ENCODE results near the gene UGP2. TPM values are rescaled to one million over a fixed set of nuclear protein-coding genes. Genes with fewer than 3 reads are reported as not detected.

The UGP2 gene
- total and polyA plus RNA-seq, 4 donors: 76.2 to 723 (median 261) TPM

DNA sequence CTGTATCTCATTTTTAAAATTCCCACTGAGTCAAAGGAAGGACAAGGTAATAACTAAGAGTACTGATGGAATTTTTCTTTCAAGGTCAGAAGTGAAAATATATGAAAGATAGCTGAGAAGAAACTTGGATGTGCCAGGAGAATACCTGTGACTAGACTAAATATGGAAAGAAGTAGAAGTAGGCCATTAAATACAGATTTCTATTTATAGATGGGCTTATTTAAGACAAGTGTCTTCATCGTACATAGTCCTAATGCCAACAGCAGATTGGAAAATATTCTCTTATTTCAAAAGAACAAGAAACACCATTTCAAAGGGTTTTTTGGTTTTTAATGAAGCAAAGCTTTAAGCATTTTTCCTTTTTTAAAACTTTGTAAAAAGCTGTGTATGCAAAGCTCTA is 22.0 kb downstream of the UGP2 start:
- Histone ChIP-seq H3K36me3 (ENCODE audit: control insufficient read depth in 4 of 4, insufficient read depth in 3 of 4, low read depth in 1 of 4, low read length in 3 of 4) (peaks cover 0 to 66% (median 42%) of the 10 kb centered on the region in 4 donors), H3K4me1 (ENCODE audit: control insufficient read depth in 4 of 4, insufficient read depth in 4 of 4, low read length in 3 of 4) (peaks cover 7 to 29% (median 26%) of the 10 kb centered on the region in 4 donors), H3K9ac (ENCODE audit: low read depth in 1 of 2, low read length in 2 of 2) (no peak overlapping the region), H3K9me3 (ENCODE audit: control insufficient read depth in 4 of 4, low read length in 3 of 4) (no peaks in the 10 kb centered on the region), H3K27me3 (ENCODE audit: control insufficient read depth in 4 of 4, insufficient read depth in 4 of 4, low read length in 3 of 4) (no peaks in the 10 kb centered on the region), H3K4me3 (ENCODE audit: low read depth in 1 of 3, low read length in 3 of 3) (no peak overlapping the region), H3K27ac (ENCODE audit: low read depth in 1 of 2, low read length in 2 of 2) (no peak overlapping the region)
- no peak for TF ChIP-seq GABPA (IDR thresholded peaks at IDR 0.05 in 1 of 2, conservative IDR thresholded peaks at IDR 0.05 in 1 of 2)
- no peak for TF ChIP-seq SP1 (IDR thresholded peaks at IDR 0.05)
- TF ChIP-seq, protein P1, sequence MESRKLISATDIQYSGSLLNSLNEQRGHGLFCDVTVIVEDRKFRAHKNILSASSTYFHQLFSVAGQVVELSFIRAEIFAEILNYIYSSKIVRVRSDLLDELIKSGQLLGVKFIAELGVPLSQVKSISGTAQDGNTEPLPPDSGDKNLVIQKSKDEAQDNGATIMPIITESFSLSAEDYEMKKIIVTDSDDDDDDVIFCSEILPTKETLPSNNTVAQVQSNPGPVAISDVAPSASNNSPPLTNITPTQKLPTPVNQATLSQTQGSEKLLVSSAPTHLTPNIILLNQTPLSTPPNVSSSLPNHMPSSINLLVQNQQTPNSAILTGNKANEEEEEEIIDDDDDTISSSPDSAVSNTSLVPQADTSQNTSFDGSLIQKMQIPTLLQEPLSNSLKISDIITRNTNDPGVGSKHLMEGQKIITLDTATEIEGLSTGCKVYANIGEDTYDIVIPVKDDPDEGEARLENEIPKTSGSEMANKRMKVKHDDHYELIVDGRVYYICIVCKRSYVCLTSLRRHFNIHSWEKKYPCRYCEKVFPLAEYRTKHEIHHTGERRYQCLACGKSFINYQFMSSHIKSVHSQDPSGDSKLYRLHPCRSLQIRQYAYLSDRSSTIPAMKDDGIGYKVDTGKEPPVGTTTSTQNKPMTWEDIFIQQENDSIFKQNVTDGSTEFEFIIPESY (IDR thresholded peaks at IDR 0.05): no peak
- no peak for DNase-seq (ENCODE audit: low spot score)
- 89% methylated on average over 1 of the region's 1 CpG for WGBS

DNA sequence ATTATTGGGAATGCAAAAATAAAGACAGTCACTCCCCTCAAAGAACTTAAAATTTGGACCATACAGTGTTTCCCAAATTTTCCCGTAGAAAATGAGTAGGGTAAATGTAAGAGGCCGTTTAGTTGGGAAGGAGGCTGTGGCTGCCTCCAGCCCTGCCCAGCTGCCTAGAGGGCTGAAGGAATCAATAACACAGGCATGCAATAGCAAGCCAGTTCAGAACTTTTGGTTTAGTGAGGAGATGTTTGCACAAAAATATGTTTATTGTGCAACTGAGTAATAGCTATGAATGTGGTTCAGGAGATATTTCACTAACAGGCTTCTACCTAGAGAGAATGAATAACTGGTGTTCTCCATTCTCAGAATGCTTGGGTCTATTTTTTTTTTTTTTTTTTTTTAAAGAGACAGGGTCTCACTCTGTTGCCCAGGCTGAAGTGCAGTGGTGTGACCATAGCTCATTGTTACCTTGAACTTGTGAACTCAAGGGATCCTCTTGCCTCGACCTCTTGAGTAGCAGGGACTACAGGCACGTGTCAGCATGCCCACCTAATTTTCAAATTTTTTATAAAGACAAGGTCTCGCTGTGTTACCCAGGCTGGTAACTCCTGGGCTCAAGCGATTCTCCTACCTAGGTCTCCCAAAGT is 23.6 kb downstream of the UGP2 start:
- Histone ChIP-seq H3K4me1 (ENCODE audit: control insufficient read depth in 4 of 4, insufficient read depth in 4 of 4, low read length in 3 of 4) (peaks cover 7 to 37% (median 28%) of the 10 kb centered on the region in 4 donors), H3K27me3 (ENCODE audit: control insufficient read depth in 4 of 4, insufficient read depth in 4 of 4, low read length in 3 of 4) (no peaks in the 10 kb centered on the region), H3K27ac (ENCODE audit: low read depth in 1 of 2, low read length in 2 of 2) (peak overlapping the region in 1 of 2 donors; percentile 1), H3K36me3 (ENCODE audit: control insufficient read depth in 4 of 4, insufficient read depth in 3 of 4, low read depth in 1 of 4, low read length in 3 of 4) (peaks cover 1 to 54% (median 38%) of the 10 kb centered on the region in 4 donors), H3K9me3 (ENCODE audit: control insufficient read depth in 4 of 4, low read length in 3 of 4) (no peaks in the 10 kb centered on the region), H3K4me3 (ENCODE audit: low read depth in 1 of 3, low read length in 3 of 3) (no peak overlapping the region), H3K9ac (ENCODE audit: low read depth in 1 of 2, low read length in 2 of 2) (peak overlapping the region in 1 of 2 donors; percentile 37)
- TF ChIP-seq RXRA (IDR thresholded peaks at IDR 0.05) (peak; percentile 25 to 28), TAF1 (conservative IDR thresholded peaks at IDR 0.05) (no peak), RAD21 (IDR thresholded peaks at IDR 0.05) (peak; percentile 16 to 34), NR2F2 (IDR thresholded peaks at IDR 0.05) (no peak), SP1 (IDR thresholded peaks at IDR 0.05) (no peak), HNF4G (IDR thresholded peaks at IDR 0.05) (no peak), HNF4A (conservative IDR thresholded peaks at IDR 0.05) (peak; percentile 3 to 15), JUND (IDR thresholded peaks at IDR 0.05) (no peak)
- TF ChIP-seq, protein P2, sequence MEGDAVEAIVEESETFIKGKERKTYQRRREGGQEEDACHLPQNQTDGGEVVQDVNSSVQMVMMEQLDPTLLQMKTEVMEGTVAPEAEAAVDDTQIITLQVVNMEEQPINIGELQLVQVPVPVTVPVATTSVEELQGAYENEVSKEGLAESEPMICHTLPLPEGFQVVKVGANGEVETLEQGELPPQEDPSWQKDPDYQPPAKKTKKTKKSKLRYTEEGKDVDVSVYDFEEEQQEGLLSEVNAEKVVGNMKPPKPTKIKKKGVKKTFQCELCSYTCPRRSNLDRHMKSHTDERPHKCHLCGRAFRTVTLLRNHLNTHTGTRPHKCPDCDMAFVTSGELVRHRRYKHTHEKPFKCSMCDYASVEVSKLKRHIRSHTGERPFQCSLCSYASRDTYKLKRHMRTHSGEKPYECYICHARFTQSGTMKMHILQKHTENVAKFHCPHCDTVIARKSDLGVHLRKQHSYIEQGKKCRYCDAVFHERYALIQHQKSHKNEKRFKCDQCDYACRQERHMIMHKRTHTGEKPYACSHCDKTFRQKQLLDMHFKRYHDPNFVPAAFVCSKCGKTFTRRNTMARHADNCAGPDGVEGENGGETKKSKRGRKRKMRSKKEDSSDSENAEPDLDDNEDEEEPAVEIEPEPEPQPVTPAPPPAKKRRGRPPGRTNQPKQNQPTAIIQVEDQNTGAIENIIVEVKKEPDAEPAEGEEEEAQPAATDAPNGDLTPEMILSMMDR (IDR thresholded peaks at IDR 0.05; ENCODE audit: low read depth, low read length, missing input control): no peak
- TF ChIP-seq, protein P3, sequence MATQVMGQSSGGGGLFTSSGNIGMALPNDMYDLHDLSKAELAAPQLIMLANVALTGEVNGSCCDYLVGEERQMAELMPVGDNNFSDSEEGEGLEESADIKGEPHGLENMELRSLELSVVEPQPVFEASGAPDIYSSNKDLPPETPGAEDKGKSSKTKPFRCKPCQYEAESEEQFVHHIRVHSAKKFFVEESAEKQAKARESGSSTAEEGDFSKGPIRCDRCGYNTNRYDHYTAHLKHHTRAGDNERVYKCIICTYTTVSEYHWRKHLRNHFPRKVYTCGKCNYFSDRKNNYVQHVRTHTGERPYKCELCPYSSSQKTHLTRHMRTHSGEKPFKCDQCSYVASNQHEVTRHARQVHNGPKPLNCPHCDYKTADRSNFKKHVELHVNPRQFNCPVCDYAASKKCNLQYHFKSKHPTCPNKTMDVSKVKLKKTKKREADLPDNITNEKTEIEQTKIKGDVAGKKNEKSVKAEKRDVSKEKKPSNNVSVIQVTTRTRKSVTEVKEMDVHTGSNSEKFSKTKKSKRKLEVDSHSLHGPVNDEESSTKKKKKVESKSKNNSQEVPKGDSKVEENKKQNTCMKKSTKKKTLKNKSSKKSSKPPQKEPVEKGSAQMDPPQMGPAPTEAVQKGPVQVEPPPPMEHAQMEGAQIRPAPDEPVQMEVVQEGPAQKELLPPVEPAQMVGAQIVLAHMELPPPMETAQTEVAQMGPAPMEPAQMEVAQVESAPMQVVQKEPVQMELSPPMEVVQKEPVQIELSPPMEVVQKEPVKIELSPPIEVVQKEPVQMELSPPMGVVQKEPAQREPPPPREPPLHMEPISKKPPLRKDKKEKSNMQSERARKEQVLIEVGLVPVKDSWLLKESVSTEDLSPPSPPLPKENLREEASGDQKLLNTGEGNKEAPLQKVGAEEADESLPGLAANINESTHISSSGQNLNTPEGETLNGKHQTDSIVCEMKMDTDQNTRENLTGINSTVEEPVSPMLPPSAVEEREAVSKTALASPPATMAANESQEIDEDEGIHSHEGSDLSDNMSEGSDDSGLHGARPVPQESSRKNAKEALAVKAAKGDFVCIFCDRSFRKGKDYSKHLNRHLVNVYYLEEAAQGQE (IDR thresholded peaks at IDR 0.05): no peak
- TF ChIP-seq, protein P1 (IDR thresholded peaks at IDR 0.05): no peak
- TF ChIP-seq, protein P4, sequence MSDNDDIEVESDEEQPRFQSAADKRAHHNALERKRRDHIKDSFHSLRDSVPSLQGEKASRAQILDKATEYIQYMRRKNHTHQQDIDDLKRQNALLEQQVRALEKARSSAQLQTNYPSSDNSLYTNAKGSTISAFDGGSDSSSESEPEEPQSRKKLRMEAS (IDR thresholded peaks at IDR 0.05): no peak
- WGBS: 63% methylated on average over 6 of the region's 6 CpGs
- DNase-seq (ENCODE audit: low spot score): no peak

All from liver (tissue), 9 donors.